H1 (cell line): ENCODE measurements around the gene ZNF692. TPM values are rescaled to one million over a fixed set of nuclear protein-coding genes. Genes with fewer than 3 reads are reported as not detected.

ENCODE experiments used
- CTCF ChIA-PET: fragments of 300-600 bp; sonication (Branson Sonifier 250); formaldehyde crosslinking; loops from one replicate; lab custom pipeline; 2021; ENCODE audit not compliant: partially characterized antibody; lab: Charles Lee
- POLR2A ChIA-PET: fragments of 300-600 bp; sonication (Branson Sonifier 250); formaldehyde crosslinking; loops from one replicate; lab custom pipeline; 2021; ENCODE audit warnings: inconsistent platforms; ENCODE audit not compliant: partially characterized antibody; lab: Charles Lee
- DNase-seq, 2 experiments: peaks; one replicate each; pipeline versions ENCODE4 v3.0.0 to v3.0.0-alpha.2; 2010 to 2022; ENCODE audit warnings: low spot score in 2 of 2, low read depth in 1 of 2, mixed read lengths in 1 of 2
- FAIRE-seq: peaks from 2 replicates; lab custom pipeline; 2011; peaks lifted over from hg19 to GRCh38; lab: Jason Lieb, UNC
- H2AFZ ChIP-seq: 2 replicates; pipeline ENCODE4 v1.8.1; 2012; ENCODE audit warnings: low read length, inconsistent platforms
- H2AK5ac ChIP-seq: 2 replicates; pipeline ENCODE4 v1.6.1; 2013; ENCODE audit warnings: low read depth, low read length
- H2BK120ac ChIP-seq: replicated peaks from 2 replicates; pipeline ENCODE3; 2013; ENCODE audit warnings: low read depth, low read length, inconsistent platforms
- H2BK12ac ChIP-seq: 2 replicates; pipeline ENCODE4 v1.6.1; 2013; ENCODE audit warnings: low read depth, low read length
- H2BK15ac ChIP-seq: 2 replicates; pipeline ENCODE4 v1.6.1; 2013; ENCODE audit warnings: low read length
- H2BK20ac ChIP-seq: 2 replicates; pipeline ENCODE4 v1.6.1; 2013; ENCODE audit warnings: low read length
- H2BK5ac ChIP-seq: 2 replicates; pipeline ENCODE4 v1.6.1; 2013; ENCODE audit warnings: low read depth, low read length
- H3K14ac ChIP-seq: 2 replicates; pipeline ENCODE4 v1.6.1; 2013; ENCODE audit warnings: inconsistent platforms; ENCODE audit not compliant: insufficient read length
- H3K18ac ChIP-seq: 2 replicates; pipeline ENCODE4 v1.6.1; 2013; ENCODE audit warnings: low read length; ENCODE audit errors: extremely low read depth
- H3K23ac ChIP-seq: 2 replicates; pipeline ENCODE4 v1.6.1; 2013; ENCODE audit warnings: inconsistent platforms; ENCODE audit not compliant: insufficient read length
- H3K23me2 ChIP-seq: 2 replicates; pipeline ENCODE4 v1.6.1; 2013; ENCODE audit warnings: low read depth, low read length
- H3K27ac ChIP-seq: 2 replicates; pipeline ENCODE4 v1.6.1; 2011; ENCODE audit warnings: low read depth, low read length, inconsistent platforms
- H3K27me3 ChIP-seq, 4 experiments: replicated peaks in 1 of 4; 1 replicate in 1 of 4; 2 replicates in 3 of 4; pipeline versions ENCODE4 v1.6.1 to v1.8.1; 2011 to 2013; ENCODE audit warnings: low read length in 3 of 4, mild to moderate bottlenecking in 3 of 4, inconsistent platforms in 2 of 4, mixed read lengths in 2 of 4, moderate library complexity in 1 of 4; ENCODE audit not compliant: control insufficient read depth in 3 of 4, insufficient read depth in 3 of 4; ENCODE audit errors: extremely low read depth in 1 of 4
- H3K36me3 ChIP-seq, 4 experiments: 2 replicates each; pipeline versions ENCODE4 v1.6.1 to v1.8.1; 2011 to 2013; ENCODE audit warnings: mild to moderate bottlenecking in 4 of 4, low read length in 3 of 4, moderate library complexity in 2 of 4, control low read depth in 1 of 4, inconsistent platforms in 1 of 4; ENCODE audit not compliant: insufficient read depth in 4 of 4, control insufficient read depth in 2 of 4
- H3K4ac ChIP-seq: replicated peaks from 2 replicates; pipeline ENCODE3; 2013; ENCODE audit warnings: low read length, low read depth, mixed read lengths, inconsistent platforms; ENCODE audit not compliant: insufficient read length
- H3K4me1 ChIP-seq, 4 experiments: replicated peaks in 1 of 4; 1 replicate in 1 of 4; 2 replicates in 3 of 4; pipeline versions ENCODE4 v1.6.1 to v1.8.1; 2011 to 2013; ENCODE audit warnings: low read length in 3 of 4, inconsistent platforms in 2 of 4, mixed read lengths in 1 of 4; ENCODE audit not compliant: insufficient read depth in 4 of 4, control insufficient read depth in 3 of 4
- H3K4me2 ChIP-seq, 2 experiments: 2 replicates each; pipeline versions ENCODE4 v1.6.1 to v1.8.1; 2011 to 2013; ENCODE audit warnings: low read depth in 2 of 2, low read length in 2 of 2, control low read depth in 1 of 2, inconsistent platforms in 1 of 2, mild to moderate bottlenecking in 1 of 2; ENCODE audit not compliant: insufficient read depth in 1 of 2
- H3K4me3 ChIP-seq, 4 experiments: fragments of 200-600, 300-600 bp in 1 of 4; sonication (generic), shearing (Covaris generic), sonication (Bioruptor Twin) in 1 of 4; 2 replicates each; pipeline versions ENCODE4 v1.5.1 to v1.8.1; 2011 to 2016; ENCODE audit warnings: low read length in 4 of 4, low read depth in 3 of 4, control low read depth in 2 of 4, inconsistent platforms in 2 of 4, mild to moderate bottlenecking in 2 of 4, mixed read lengths in 1 of 4, moderate library complexity in 1 of 4; ENCODE audit not compliant: insufficient read depth in 2 of 4; ENCODE audit errors: extremely low read depth in 1 of 4
- H3K56ac ChIP-seq: replicated peaks from 2 replicates; pipeline ENCODE3; 2013; ENCODE audit warnings: low read depth, mild to moderate bottlenecking, mixed read lengths, low read length, inconsistent platforms; ENCODE audit not compliant: insufficient read length
- H3K79me1 ChIP-seq: 2 replicates; pipeline ENCODE4 v1.6.1; 2013; ENCODE audit warnings: low read depth, low read length, control low read depth
- H3K79me2 ChIP-seq, 2 experiments: 2 replicates each; pipeline versions ENCODE4 v1.6.1 to v1.8.1; 2012 to 2013; ENCODE audit warnings: low read length in 2 of 2, mild to moderate bottlenecking in 2 of 2, inconsistent platforms in 1 of 2; ENCODE audit not compliant: insufficient read depth in 2 of 2, control insufficient read depth in 1 of 2
- H3K9ac ChIP-seq, 4 experiments: replicated peaks in 1 of 4; 1 replicate in 1 of 4; 2 replicates in 3 of 4; pipeline versions ENCODE4 v1.6.1 to v1.8.1; 2011 to 2013; ENCODE audit warnings: low read depth in 3 of 4, low read length in 3 of 4, control low read depth in 2 of 4, mild to moderate bottlenecking in 2 of 4, moderate library complexity in 2 of 4, inconsistent platforms in 1 of 4; ENCODE audit errors: extremely low read depth in 1 of 4
- H3K9me3 ChIP-seq, 2 experiments: 2 replicates each; pipeline versions ENCODE4 v1.6.1 to v1.8.1; 2012 to 2013; ENCODE audit warnings: mild to moderate bottlenecking in 2 of 2, moderate library complexity in 2 of 2, control low read depth in 1 of 2, inconsistent platforms in 1 of 2, low read depth in 1 of 2, low read length in 1 of 2, mixed read lengths in 1 of 2; ENCODE audit not compliant: insufficient read depth in 2 of 2
- H4K20me1 ChIP-seq, 2 experiments: replicated peaks in 1 of 2; 2 replicates each; pipeline versions ENCODE3 to v1.8.1; 2011 to 2013; ENCODE audit warnings: inconsistent platforms in 2 of 2, low read length in 2 of 2, mild to moderate bottlenecking in 1 of 2; ENCODE audit not compliant: insufficient read depth in 2 of 2, control insufficient read depth in 1 of 2
- H4K5ac ChIP-seq: 2 replicates; pipeline ENCODE4 v1.6.1; 2013; ENCODE audit warnings: low read length, low read depth, mixed read lengths, inconsistent platforms; ENCODE audit not compliant: insufficient read length
- H4K8ac ChIP-seq: 2 replicates; pipeline ENCODE4 v1.8.0; 2013; ENCODE audit warnings: mild to moderate bottlenecking, moderate library complexity, low read length, inconsistent platforms; ENCODE audit not compliant: insufficient read depth; ENCODE audit errors: extremely low read depth
- H4K91ac ChIP-seq: replicated peaks from 2 replicates; pipeline ENCODE3; 2013; ENCODE audit warnings: low read length, mixed read lengths, inconsistent platforms; ENCODE audit not compliant: insufficient read length
- FOSL1 ChIP-seq: IDR thresholded peaks from 2 replicates; pipeline ENCODE4 v1.6.1; 2011; ENCODE audit warnings: mild to moderate bottlenecking, low read depth, low read length, moderate library complexity; ENCODE audit not compliant: insufficient read depth
- HDAC6 ChIP-seq: IDR thresholded peaks from one replicate; pipeline ENCODE4 v1.7.1; 2012; ENCODE audit warnings: low read depth, mild to moderate bottlenecking, inconsistent platforms, low read length, moderate library complexity
- JUND ChIP-seq: IDR thresholded peaks from 2 replicates; pipeline ENCODE4 v1.6.1; 2011; ENCODE audit warnings: mild to moderate bottlenecking, improper control_type of control experiment, low read length
- RFX5 ChIP-seq: IDR thresholded peaks from 2 replicates; pipeline ENCODE4 v1.6.1; 2011; ENCODE audit warnings: low read depth, low read length, improper control_type of control experiment, borderline replicate concordance
- SIX5 ChIP-seq: IDR thresholded peaks from 2 replicates; pipeline ENCODE4 v1.6.1; 2011; ENCODE audit warnings: mild to moderate bottlenecking, low read depth, low read length
- SRF ChIP-seq: IDR thresholded peaks from 2 replicates; pipeline ENCODE4 v1.6.1; 2011; ENCODE audit warnings: mild to moderate bottlenecking, low read depth, low read length, moderate library complexity
- WGBS, 2 experiments: shearing (Covaris generic) in 1 of 2; methylation state at CpG; one replicate each; pipeline versions ENCODE4 v1.1.6 to v1.1.7; 2013 to 2015; ENCODE audit warnings: low lambda C conversion rate in 2 of 2, mixed read lengths in 2 of 2, inconsistent platforms in 1 of 2, low coverage in 1 of 2, missing lambda C conversion rate in 1 of 2; ENCODE audit not compliant: insufficient replicate concordance in 2 of 2, insufficient coverage in 1 of 2, insufficient read length in 1 of 2; ENCODE audit errors: extremely low coverage in 1 of 2, missing lambda C conversion rate in 1 of 2; 5-methylcytosine and 5-hydroxymethylcytosine counted together
- polyA plus RNA-seq, 7 experiments: library from polyadenylated mRNA; depleted of rRNA in 3 of 7; stranded (reverse) in 5 of 7; unstranded in 2 of 7; fragments of >200 nt in 5 of 7; fragments of 200-250 nt in 2 of 7; gene quantifications; 1 replicate in 5 of 7; 2 replicates in 1 of 7; 4 replicates in 1 of 7; pipeline versions ENCODE4 v1.2.1 to v1.2.3, GENCODE V29; 2011 to 2013; ENCODE audit warnings: missing spikeins in 2 of 7, mixed read lengths in 2 of 7
- total RNA-seq: library from RNA; stranded (reverse); fragmentation: NEBNext Ultra II Directional; extraction: Animal tissue kit (Norgen Biotek cat#: 25700); gene quantifications from 2 replicates; pipeline ENCODE4 v1.2.1, GENCODE V29; 2021

ZNF692 gene
- total and polyA plus RNA-seq, 2 of the 8 experiments (the other 6 are each of a cell fraction or from before 2014, with no cell fraction given) = 38.4 to 52.3 TPM

DNA sequence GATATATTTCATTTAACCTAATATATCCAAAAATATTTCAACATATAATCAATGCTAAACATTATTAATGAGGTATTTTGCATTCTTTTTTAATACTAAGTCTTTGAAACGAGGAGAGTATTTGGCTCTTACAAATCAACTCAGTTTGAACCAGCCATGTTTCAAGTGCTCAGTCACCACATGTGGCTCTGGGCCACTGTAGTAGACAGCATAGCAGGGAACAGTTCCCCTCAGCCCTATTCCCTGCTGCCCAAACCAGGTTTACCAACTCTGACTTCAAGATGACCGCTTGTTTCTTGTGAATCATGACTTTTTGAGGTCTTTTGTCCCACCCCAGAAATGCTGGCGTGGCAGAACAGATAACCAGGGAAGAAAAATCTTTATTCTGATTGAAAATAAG, 15.2 kb downstream of the ZNF692 start:
- TF ChIP-seq SIX5 (no peak), FOSL1 (no peak), RFX5 (no peak), HDAC6 (no peak), JUND (no peak), SRF (no peak)
- Histone ChIP-seq H3K79me1 (peaks cover 10% of the 10 kb centered on the region), H4K5ac (no peak overlapping the region), H4K91ac (no peak overlapping the region), H4K20me1 (peaks cover 2 to 12% of the 10 kb centered on the region in 2 experiments), H3K23me2 (peaks cover 2% of the 10 kb centered on the region; the same call in 1 of the 2 replicates), H3K4me3 (no peak overlapping the region), H2BK5ac (no peak overlapping the region), H4K8ac (no peak overlapping the region), H3K36me3 (peaks cover 0 to 22% (median 12%) of the 10 kb centered on the region in 4 experiments; a peak in 6 of 8 replicates), H3K4me1 (no peaks in the 10 kb centered on the region; a peak in 1 of 7 replicates), H3K18ac (no peak overlapping the region), H2BK12ac (no peak overlapping the region), H3K79me2 (peaks cover 0 to 20% of the 10 kb centered on the region in 2 experiments; a peak in 2 of 4 replicates), H3K27me3 (no peaks in the 10 kb centered on the region), H3K9me3 (no peaks in the 10 kb centered on the region), H3K56ac (no peak overlapping the region), H2BK15ac (no peak overlapping the region), H2BK120ac (no peak overlapping the region), H3K4me2 (no peak overlapping the region), H2AFZ (no peak overlapping the region), H3K23ac (no peak overlapping the region), H3K27ac (no peak overlapping the region), H2AK5ac (no peak overlapping the region), H3K9ac (no peak overlapping the region), H3K14ac (no peak overlapping the region), H3K4ac (no peak overlapping the region), H2BK20ac (no peak overlapping the region)
- POLR2A ChIA-PET = no interaction called here
- 79% methylated on average over 3 of the region's 3 CpGs; no CpG with 5 or more reads in 1 of the 2 experiments for WGBS, 2 experiments
- CTCF ChIA-PET = interaction anchor here (1.0 to 5.3 kb wide), 3 partner anchors 14 to 83 kb away, joined by 6 to 58 read pairs (median 32); partner anchors contain the start of gene ZNF692
- FAIRE-seq = no peak
- no peak for DNase-seq
